Neural progenitor cell (in vitro differentiated cells): ENCODE measurements around the gene BPIFB4. TPM values are rescaled to one million over a fixed set of nuclear protein-coding genes. Genes with fewer than 3 reads are reported as not detected.

ENCODE experiments used
- DNase-seq: peaks from one replicate; pipeline ENCODE4 v3.0.0-alpha.2; 2016; ENCODE audit warnings: low spot score
- H2AFZ ChIP-seq: fragments of 200-600 bp; sonication (generic); replicated peaks from 2 replicates; pipeline ENCODE4 v1.6.1; 2016; ENCODE audit warnings: antibody characterized with exemption
- H3F3A ChIP-seq: fragments of 200-600 bp; sonication (generic); 2 replicates; pipeline ENCODE4 v1.6.1; 2016; ENCODE audit warnings: antibody characterized with exemption, low read depth
- H3K27ac ChIP-seq: fragments of 200-600 bp; sonication (generic); 2 replicates; pipeline ENCODE4 v1.5.1; 2016; ENCODE audit warnings: mild to moderate bottlenecking
- H3K27me3 ChIP-seq: fragments of 200-600 bp; sonication (generic); 2 replicates; pipeline ENCODE4 v1.6.1; 2016; ENCODE audit warnings: mild to moderate bottlenecking, moderate library complexity
- H3K36me3 ChIP-seq: fragments of 200-600 bp; sonication (generic); 2 replicates; pipeline ENCODE4 v1.5.1; 2016
- H3K4me1 ChIP-seq: fragments of 200-600 bp; sonication (generic); 2 replicates; pipeline ENCODE4 v1.6.1; 2016; ENCODE audit warnings: mixed run types
- H3K4me2 ChIP-seq: fragments of 200-600 bp; sonication (generic); 2 replicates; pipeline ENCODE4 v1.6.1; 2016
- H3K4me3 ChIP-seq: fragments of 200-600 bp; sonication (generic); 2 replicates; pipeline ENCODE4 v1.5.1; 2016
- H3K79me2 ChIP-seq: fragments of 200-600 bp; sonication (generic); 2 replicates; pipeline ENCODE4 v1.6.1; 2016; ENCODE audit warnings: low read depth
- H3K9ac ChIP-seq: fragments of 200-600 bp; sonication (generic); 2 replicates; pipeline ENCODE4 v1.6.1; 2016
- H3K9me3 ChIP-seq: fragments of 200-600 bp; sonication (generic); 2 replicates; pipeline ENCODE4 v1.5.1; 2016; ENCODE audit warnings: low read depth
- H4K20me1 ChIP-seq: fragments of 200-600 bp; sonication (generic); 2 replicates; pipeline ENCODE4 v1.6.1; 2016; ENCODE audit warnings: low read depth
- H3K27ac Mint-ChIP-seq: 3 replicates; pipeline ENCODE4 v1.8.0; 2021; ENCODE audit warnings: mixed read lengths
- H3K27me3 Mint-ChIP-seq: 2 replicates; pipeline ENCODE4 v1.8.0; 2022; ENCODE audit warnings: low read depth, mild to moderate bottlenecking, inconsistent platforms, moderate library complexity, mixed read lengths; ENCODE audit not compliant: insufficient read depth
- H3K36me3 Mint-ChIP-seq: 3 replicates; pipeline ENCODE4 v1.8.0; 2021; ENCODE audit warnings: mixed read lengths
- H3K4me1 Mint-ChIP-seq: 3 replicates; pipeline ENCODE4 v1.8.0; 2021; ENCODE audit warnings: mixed read lengths
- H3K4me3 Mint-ChIP-seq: 3 replicates; pipeline ENCODE4 v1.8.0; 2021; ENCODE audit warnings: mild to moderate bottlenecking, moderate library complexity, mixed read lengths
- H3K9me3 Mint-ChIP-seq: 3 replicates; pipeline ENCODE4 v1.8.0; 2020; ENCODE audit warnings: mixed read lengths
- CTCF ChIP-seq: fragments of 200-600 bp; sonication (generic); IDR thresholded peaks from 2 replicates; pipeline ENCODE4 v1.5.1; 2017; ENCODE audit warnings: antibody characterized with exemption, mild to moderate bottlenecking
- EZH2 ChIP-seq: fragments of 200-600 bp; sonication (generic); IDR thresholded peaks from 2 replicates; pipeline ENCODE4 v1.6.1; 2017; ENCODE audit warnings: antibody characterized with exemption, mild to moderate bottlenecking, moderate library complexity
- EZH2phosphoT487 ChIP-seq: fragments of 200-600 bp; sonication (generic); IDR thresholded peaks from 2 replicates; pipeline ENCODE4 v1.6.1; 2017; ENCODE audit warnings: antibody characterized with exemption
- total RNA-seq: library from RNA; depleted of rRNA; stranded (reverse); fragments of >200 nt; gene quantifications from 2 replicates; pipeline ENCODE4 v1.2.3, GENCODE V29; 2015; ENCODE audit warnings: low replicate concordance

BPIFB4 gene
- total RNA-seq, 1 donor from 2014 or later = not detected

- H3K36me3 Mint-ChIP-seq = no peaks in the 10 kb centered on the region
- Histone ChIP-seq H3K36me3 (no peaks in the 10 kb centered on the region), H3K4me1 (peaks cover 16% of the 10 kb centered on the region), H2AFZ (no peak overlapping the region), H3K9ac (no peak overlapping the region), H3K79me2 (no peaks in the 10 kb centered on the region), H3K27ac (no peak overlapping the region), H3K9me3 (no peaks in the 10 kb centered on the region), H3K27me3 (no peaks in the 10 kb centered on the region), H3K4me3 (no peak overlapping the region), H3K4me2 (no peak overlapping the region), H4K20me1 (no peaks in the 10 kb centered on the region), H3F3A (no peaks in the 10 kb centered on the region)
- no peak overlapping the region for H3K27ac Mint-ChIP-seq
- H3K4me1 Mint-ChIP-seq = peaks cover 17% of the 10 kb centered on the region
- no peak overlapping the region for H3K4me3 Mint-ChIP-seq
- no peaks in the 10 kb centered on the region for H3K9me3 Mint-ChIP-seq
- peaks cover 18% of the 10 kb centered on the region for H3K27me3 Mint-ChIP-seq
- DNase-seq = no peak
- TF ChIP-seq CTCF (no peak), EZH2 (no peak), EZH2phosphoT487 (no peak)
These were observed 20.3 kb upstream of the BPIFB4 start for GRCh38 chr20:33059136-33059535.

GRCh38 chr20:33059741-33060390 lies 19.6 kb upstream of the BPIFB4 start:
- TF ChIP-seq CTCF (no peak), EZH2 (no peak), EZH2phosphoT487 (no peak)
- no peaks in the 10 kb centered on the region for H4K20me1 ChIP-seq
- no peak overlapping the region for H3K4me3 ChIP-seq
- H3K27ac ChIP-seq = no peak overlapping the region
- H3K4me1 ChIP-seq = peaks cover 16% of the 10 kb centered on the region
- Mint-ChIP-seq H3K4me3 (no peak overlapping the region), H3K4me1 (peaks cover 17% of the 10 kb centered on the region), H3K27me3 (peaks cover 18% of the 10 kb centered on the region), H3K27ac (no peak overlapping the region), H3K36me3 (no peaks in the 10 kb centered on the region), H3K9me3 (no peaks in the 10 kb centered on the region)
- H3K9me3 ChIP-seq = no peaks in the 10 kb centered on the region
- no peak for DNase-seq
- no peaks in the 10 kb centered on the region for H3K79me2 ChIP-seq
- no peak overlapping the region for H2AFZ ChIP-seq
- no peaks in the 10 kb centered on the region for H3F3A ChIP-seq
- no peaks in the 10 kb centered on the region for H3K27me3 ChIP-seq
- H3K36me3 ChIP-seq = no peaks in the 10 kb centered on the region
- no peak overlapping the region for H3K9ac ChIP-seq
- H3K4me2 ChIP-seq = no peak overlapping the region

DNA sequence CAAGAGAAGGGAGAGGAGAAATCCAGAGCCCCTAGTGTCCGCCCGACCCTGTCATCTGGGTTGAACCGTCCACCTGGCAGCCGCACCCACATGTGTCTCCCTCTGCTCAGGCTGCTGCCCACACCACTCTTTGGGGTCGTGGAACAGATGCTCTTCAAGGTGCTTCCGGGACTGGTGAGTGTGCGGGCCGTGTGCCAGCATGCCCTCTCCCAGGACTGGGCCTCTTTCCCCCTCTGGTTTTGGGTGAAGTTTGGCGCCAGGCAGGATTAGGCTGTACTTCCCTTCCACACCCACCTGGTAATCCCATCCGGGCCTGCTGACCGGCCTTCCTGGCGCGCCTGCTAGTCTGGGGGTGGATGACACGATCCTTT lies 17.8 kb upstream of the BPIFB4 start:
- peaks cover 16% of the 10 kb centered on the region for H3K4me1 ChIP-seq
- no peaks in the 10 kb centered on the region for H3K36me3 ChIP-seq
- H4K20me1 ChIP-seq = no peaks in the 10 kb centered on the region
- H3K9me3 Mint-ChIP-seq = no peaks in the 10 kb centered on the region
- no peaks in the 10 kb centered on the region for H3K27me3 ChIP-seq
- peaks cover 17% of the 10 kb centered on the region for H3K4me1 Mint-ChIP-seq
- H3K27ac ChIP-seq = no peak overlapping the region
- H3K9me3 ChIP-seq = no peaks in the 10 kb centered on the region
- no peak overlapping the region for H2AFZ ChIP-seq
- no peak overlapping the region for H3K4me3 Mint-ChIP-seq
- peaks cover 18% of the 10 kb centered on the region for H3K27me3 Mint-ChIP-seq
- no peak overlapping the region for H3K4me3 ChIP-seq
- no peaks in the 10 kb centered on the region for H3K79me2 ChIP-seq
- peak overlapping the region; percentile 36 for H3K27ac Mint-ChIP-seq
- no peak overlapping the region for H3K4me2 ChIP-seq
- H3K9ac ChIP-seq = no peak overlapping the region
- TF ChIP-seq CTCF (no peak), EZH2 (no peak), EZH2phosphoT487 (no peak)
- no peaks in the 10 kb centered on the region for H3F3A ChIP-seq
- no peak for DNase-seq
- no peaks in the 10 kb centered on the region for H3K36me3 Mint-ChIP-seq
